Measurements from ENCODE around the gene CAMTA2. TPM values are rescaled to one million over a fixed set of nuclear protein-coding genes. Genes with fewer than 3 reads are reported as not detected.
A peak's percentile ranks its signal among the peaks of the same experiment; 100 is the strongest.

The CAMTA2 gene
- total and polyA plus RNA-seq, 2 experiments from 2014 or later = 4.4 to 8.7 TPM

DNA sequence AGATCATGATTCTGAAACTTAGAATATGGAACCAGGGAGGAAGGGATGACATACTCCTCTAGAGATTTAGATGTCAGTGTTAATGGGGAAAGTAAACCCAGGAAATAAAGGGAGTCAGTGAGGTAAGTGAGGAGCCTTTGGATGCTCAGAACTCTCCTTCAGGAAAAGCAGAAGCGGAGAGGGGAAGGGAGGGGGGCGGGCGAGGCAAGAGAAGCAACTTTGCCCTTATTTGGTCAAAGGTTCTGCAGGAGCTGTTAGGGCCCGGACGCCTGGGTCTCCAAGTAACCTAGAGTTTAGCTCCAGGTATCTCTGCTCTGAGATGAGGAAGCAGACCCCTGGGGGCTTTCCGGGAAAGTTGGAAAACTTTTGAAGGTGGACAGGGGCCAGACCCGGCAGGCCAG, 40.5 kb downstream of the CAMTA2 start:
- Histone ChIP-seq H3K9me2 (ENCODE audit: insufficient read depth) (no peaks in the 10 kb centered on the region), H3K4me3 (peak overlapping the region; percentile 96), H3K4me1 (ENCODE audit: insufficient read depth) (peaks cover 41% of the 10 kb centered on the region), H3K27me3 (ENCODE audit: insufficient read depth) (no peaks in the 10 kb centered on the region), H4K20me1 (replicated peaks; ENCODE audit: insufficient read depth) (peaks cover 22% of the 10 kb centered on the region), H3K27ac (ENCODE audit: low read depth) (peak overlapping the region; percentile 100), H3K4me2 (peak overlapping the region; percentile 96), H3K79me2 (replicated peaks; ENCODE audit: insufficient read depth) (peaks cover 44% of the 10 kb centered on the region), H3F3A (replicated peaks; ENCODE audit: low read depth) (peaks cover 47% of the 10 kb centered on the region), H3K36me3 (ENCODE audit: insufficient read depth) (peaks cover 21% of the 10 kb centered on the region), H2AFZ (no peak overlapping the region)
- Mint-ChIP-seq H3K4me1 (peaks cover 42% of the 10 kb centered on the region), H3K36me3 (ENCODE audit: low read depth) (peaks cover 56% of the 10 kb centered on the region), H3K27me3 (ENCODE audit: insufficient read depth, low read depth, poor library complexity) (peaks cover 37% of the 10 kb centered on the region), H3K4me3 (peak overlapping the region; percentile 92), H3K27ac (peak overlapping the region; percentile 80), H3K9me3 (no peaks in the 10 kb centered on the region; the same call in 2 of the 3 replicates)
- ATAC-seq (no peak), DNase-seq (ENCODE audit: low spot score) (no peak)
- TF ChIP-seq ZNF331 (CRISPR knock-in tag; IDR thresholded peaks at IDR 0.05; ENCODE audit: low read depth) = no peak
- no peak for TF ChIP-seq EZH2 (IDR thresholded peaks at IDR 0.05; ENCODE audit: low read depth, unreplicated experiment)
- no peak for TF ChIP-seq POLR2AphosphoS5 (IDR thresholded peaks at IDR 0.05; ENCODE audit: low read depth)
- TF ChIP-seq JUNB (IDR thresholded peaks at IDR 0.05; ENCODE audit: unreplicated experiment) = no peak
- TF ChIP-seq ZNF462 (CRISPR knock-in tag; IDR thresholded peaks at IDR 0.05) = no peak
- TF ChIP-seq, protein P1, sequence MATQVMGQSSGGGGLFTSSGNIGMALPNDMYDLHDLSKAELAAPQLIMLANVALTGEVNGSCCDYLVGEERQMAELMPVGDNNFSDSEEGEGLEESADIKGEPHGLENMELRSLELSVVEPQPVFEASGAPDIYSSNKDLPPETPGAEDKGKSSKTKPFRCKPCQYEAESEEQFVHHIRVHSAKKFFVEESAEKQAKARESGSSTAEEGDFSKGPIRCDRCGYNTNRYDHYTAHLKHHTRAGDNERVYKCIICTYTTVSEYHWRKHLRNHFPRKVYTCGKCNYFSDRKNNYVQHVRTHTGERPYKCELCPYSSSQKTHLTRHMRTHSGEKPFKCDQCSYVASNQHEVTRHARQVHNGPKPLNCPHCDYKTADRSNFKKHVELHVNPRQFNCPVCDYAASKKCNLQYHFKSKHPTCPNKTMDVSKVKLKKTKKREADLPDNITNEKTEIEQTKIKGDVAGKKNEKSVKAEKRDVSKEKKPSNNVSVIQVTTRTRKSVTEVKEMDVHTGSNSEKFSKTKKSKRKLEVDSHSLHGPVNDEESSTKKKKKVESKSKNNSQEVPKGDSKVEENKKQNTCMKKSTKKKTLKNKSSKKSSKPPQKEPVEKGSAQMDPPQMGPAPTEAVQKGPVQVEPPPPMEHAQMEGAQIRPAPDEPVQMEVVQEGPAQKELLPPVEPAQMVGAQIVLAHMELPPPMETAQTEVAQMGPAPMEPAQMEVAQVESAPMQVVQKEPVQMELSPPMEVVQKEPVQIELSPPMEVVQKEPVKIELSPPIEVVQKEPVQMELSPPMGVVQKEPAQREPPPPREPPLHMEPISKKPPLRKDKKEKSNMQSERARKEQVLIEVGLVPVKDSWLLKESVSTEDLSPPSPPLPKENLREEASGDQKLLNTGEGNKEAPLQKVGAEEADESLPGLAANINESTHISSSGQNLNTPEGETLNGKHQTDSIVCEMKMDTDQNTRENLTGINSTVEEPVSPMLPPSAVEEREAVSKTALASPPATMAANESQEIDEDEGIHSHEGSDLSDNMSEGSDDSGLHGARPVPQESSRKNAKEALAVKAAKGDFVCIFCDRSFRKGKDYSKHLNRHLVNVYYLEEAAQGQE (IDR thresholded peaks at IDR 0.05; ENCODE audit: unreplicated experiment) = no peak
- TF ChIP-seq STAT1 (IDR thresholded peaks at IDR 0.05; ENCODE audit: unreplicated experiment) = no peak
- no peak for TF ChIP-seq EZH2phosphoT487 (IDR thresholded peaks at IDR 0.05; ENCODE audit: unreplicated experiment)
- TF ChIP-seq, protein P2, sequence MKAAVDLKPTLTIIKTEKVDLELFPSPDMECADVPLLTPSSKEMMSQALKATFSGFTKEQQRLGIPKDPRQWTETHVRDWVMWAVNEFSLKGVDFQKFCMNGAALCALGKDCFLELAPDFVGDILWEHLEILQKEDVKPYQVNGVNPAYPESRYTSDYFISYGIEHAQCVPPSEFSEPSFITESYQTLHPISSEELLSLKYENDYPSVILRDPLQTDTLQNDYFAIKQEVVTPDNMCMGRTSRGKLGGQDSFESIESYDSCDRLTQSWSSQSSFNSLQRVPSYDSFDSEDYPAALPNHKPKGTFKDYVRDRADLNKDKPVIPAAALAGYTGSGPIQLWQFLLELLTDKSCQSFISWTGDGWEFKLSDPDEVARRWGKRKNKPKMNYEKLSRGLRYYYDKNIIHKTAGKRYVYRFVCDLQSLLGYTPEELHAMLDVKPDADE (IDR thresholded peaks at IDR 0.05) = no peak
- TF ChIP-seq NANOG (IDR thresholded peaks at IDR 0.05; ENCODE audit: borderline replicate concordance) = no peak
- no peak for TF ChIP-seq ZNF114 (CRISPR knock-in tag; IDR thresholded peaks at IDR 0.05)
- no peak for TF ChIP-seq CREB1 (CRISPR knock-in tag; IDR thresholded peaks at IDR 0.05; ENCODE audit: low read depth)
- TF ChIP-seq CTCF (conservative IDR thresholded peaks at IDR 0.05; ENCODE audit: low read depth in 2 of 2) = no peak

All from GM23338 (cell line).